GM13977 (cell line): ENCODE data around the gene ATXN1.

Experiments
- DNase-seq: peaks from one replicate; pipeline ENCODE4 v3.0.0; 2012; ENCODE audit warnings: low spot score
- CTCF ChIP-seq: IDR thresholded peaks from 2 replicates; pipeline ENCODE4 v1.5.1; 2012; ENCODE audit warnings: mild to moderate bottlenecking, control low read depth; ENCODE audit not compliant: insufficient read depth; ENCODE audit errors: extremely low read depth, missing control alignments
- in situ Hi-C: fragments of 300-500 bp; cut with MboI; formaldehyde crosslinking; loops from one replicate; pipeline ENCODE4 v1.12.0; 2022; ENCODE audit warnings: low sequenced_read_pairs, low pct_unique_long_range_greater_than_20kb, mixed read lengths, inconsistent platforms; ENCODE audit not compliant: unreplicated experiment

Gene ATXN1

GRCh38 chr6:16572317-16572716 is 188.9 kb downstream of the ATXN1 start:
- TF ChIP-seq CTCF = no peak
- in situ Hi-C loops = no loop called here
- DNase-seq = no peak

GRCh38 chr6:16570946-16571345 is 190.3 kb downstream of the ATXN1 start:
- in situ Hi-C loops = no loop called here
- no peak for TF ChIP-seq CTCF
- DNase-seq = no peak

- DNase-seq = no peak
- in situ Hi-C loops = no loop called here
- TF ChIP-seq CTCF = no peak
Observed at GRCh38 chr6:16570221-16570553, 191.1 kb downstream of the ATXN1 start.

GRCh38 chr6:16568128-16568527 is 193.1 kb downstream of the ATXN1 start:
- in situ Hi-C loops = no loop called here
- no peak for TF ChIP-seq CTCF
- no peak for DNase-seq

GRCh38 chr6:16567071-16567470 is 194.2 kb downstream of the ATXN1 start:
- in situ Hi-C loops = no loop called here
- DNase-seq = no peak
- TF ChIP-seq CTCF = no peak

GRCh38 chr6:16564436-16564835 is 196.8 kb downstream of the ATXN1 start:
- no peak for DNase-seq
- TF ChIP-seq CTCF = no peak
- in situ Hi-C loops = no loop called here

- DNase-seq = no peak
- TF ChIP-seq CTCF = no peak
- in situ Hi-C loops = no loop called here
Observed at GRCh38 chr6:16563628-16564240, 197.5 kb downstream of the ATXN1 start.
